ENCODE data around the gene TKT. TPM values are rescaled to one million over a fixed set of nuclear protein-coding genes. Genes with fewer than 3 reads are reported as not detected.

The TKT gene
- total and polyA plus RNA-seq, 2 of the 4 experiments (the other 2 are of a cell fraction) = 280 to 349 TPM

DNA sequence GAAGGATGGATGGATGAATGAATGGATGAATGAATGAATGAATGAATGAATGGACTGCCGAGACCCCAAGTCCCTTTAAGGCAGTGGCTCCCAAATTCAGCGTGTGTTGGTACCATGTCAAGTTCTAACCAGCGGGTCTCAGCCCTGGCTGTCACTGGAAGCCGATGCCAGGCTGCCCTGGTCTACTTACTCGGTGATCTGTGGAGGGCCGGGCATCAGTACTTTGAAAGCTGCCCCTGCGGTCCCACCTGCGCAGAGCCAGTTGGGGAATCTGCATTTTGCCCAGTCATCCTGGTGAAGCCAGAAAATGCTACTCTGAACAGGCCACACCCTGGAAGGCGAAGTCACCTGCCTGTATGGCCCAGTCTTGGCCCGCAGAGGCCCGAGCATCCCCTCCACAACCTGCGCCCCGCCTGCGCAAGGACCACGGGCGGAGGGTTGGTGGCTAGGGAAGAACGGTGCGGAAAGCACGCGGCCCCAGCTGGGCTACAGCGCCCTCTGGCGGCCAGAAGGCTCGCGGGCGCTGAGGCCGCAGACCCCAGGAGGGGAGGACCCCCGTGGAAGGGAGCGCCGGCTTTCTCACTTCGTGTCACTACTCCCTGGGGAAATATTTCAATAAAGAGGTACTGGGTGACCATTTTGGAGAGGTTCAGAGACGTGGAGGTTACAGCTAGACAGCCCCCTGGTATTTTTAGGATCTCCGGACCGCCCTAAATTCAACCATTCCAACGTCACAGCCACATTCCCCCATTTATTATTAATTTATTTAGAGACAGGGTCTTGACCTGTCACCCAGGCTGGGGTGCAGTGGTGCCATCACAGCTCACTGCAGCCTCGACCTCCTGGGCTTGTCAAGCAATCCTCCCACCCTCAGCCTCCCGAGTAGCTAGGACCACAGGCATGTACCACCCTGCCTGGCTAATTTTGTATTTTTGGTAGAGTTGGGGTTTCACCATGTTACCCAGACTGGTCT is 59.9 kb downstream of the TKT start (continued):
- no peak for TF ChIP-seq CEBPB (IDR thresholded peaks at IDR 0.05; ENCODE audit: low read depth, low read length)
- 0 out of 2 replicates have a peak, but pooled peaks have one; percentile 15 for TF ChIP-seq BHLHE40 (IDR thresholded peaks at IDR 0.05; ENCODE audit: low read depth, low read length)
- no peak for TF ChIP-seq NFE2L2 (IDR thresholded peaks at IDR 0.05; ENCODE audit: low read depth, low read length)

DNA sequence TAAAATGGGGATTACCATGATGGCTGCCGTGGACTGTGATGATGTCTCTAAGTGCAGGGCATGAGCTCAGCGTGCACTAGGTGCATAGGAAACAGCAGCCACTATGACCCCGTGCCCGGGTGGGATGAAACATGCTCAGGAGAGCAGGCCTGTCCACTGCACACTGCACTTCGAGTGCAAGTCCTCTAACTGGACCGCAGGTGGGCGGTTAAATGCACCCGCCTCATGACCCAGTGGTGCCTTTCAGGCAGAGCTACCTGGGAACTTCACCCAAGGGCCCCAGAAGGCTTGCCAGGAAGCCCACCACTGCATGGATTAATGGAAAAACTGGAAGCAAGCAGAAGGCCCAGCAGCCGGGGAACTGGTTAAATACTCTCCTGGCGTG is 60.8 kb downstream of the TKT start:
- Histone ChIP-seq H3K27me3 (ENCODE audit: control insufficient read depth, insufficient read depth, low read length) (no peaks in the 10 kb centered on the region), H3K36me3 (ENCODE audit: control insufficient read depth, insufficient read depth, low read length) (peaks cover 3% of the 10 kb centered on the region; the same call in 1 of the 2 replicates), H3K14ac (replicated peaks; ENCODE audit: low read depth, low read length) (no peak overlapping the region), H4K20me1 (ENCODE audit: insufficient read depth, low read length) (no peaks in the 10 kb centered on the region), H2BK5ac (ENCODE audit: low read depth, low read length, poor library complexity, severe bottlenecking) (no peak overlapping the region), H3K18ac (ENCODE audit: low read depth, low read length) (no peak overlapping the region), H3K9ac (ENCODE audit: low read depth, low read length) (no peak overlapping the region), H2BK120ac (ENCODE audit: low read depth, low read length) (no peak overlapping the region), H4K8ac (ENCODE audit: low read depth in 2 of 2, low read length in 2 of 2) (no peak overlapping the region), H2BK15ac (ENCODE audit: low read depth, low read length) (no peak overlapping the region), H3K79me1 (ENCODE audit: low read depth in 1 of 2, low read length in 2 of 2) (no peaks in the 10 kb centered on the region), H3K4me2 (ENCODE audit: low read depth, low read length) (no peak overlapping the region), H3K56ac (ENCODE audit: extremely low read depth, insufficient read depth, low read length) (no peak overlapping the region), H3K9me1 (ENCODE audit: insufficient read depth, low read length) (peaks cover 8% of the 10 kb centered on the region; the same call in 1 of the 2 replicates), H3K9me3 (ENCODE audit: control insufficient read depth, insufficient read depth, low read length) (no peaks in the 10 kb centered on the region), H3K27ac (ENCODE audit: insufficient read depth, low read length) (no peak overlapping the region), H2BK20ac (ENCODE audit: low read depth, low read length) (no peak overlapping the region), H3K23ac (ENCODE audit: low read depth, low read length) (no peak overlapping the region), H4K91ac (ENCODE audit: insufficient read depth, low read depth, low read length) (no peak overlapping the region), H2AK5ac (ENCODE audit: low read depth, low read length) (no peak overlapping the region), H3K4me1 (ENCODE audit: control insufficient read depth, insufficient read depth, low read length) (peaks cover 16% of the 10 kb centered on the region), H2AK9ac (replicated peaks; ENCODE audit: low read depth, low read length, poor library complexity) (no peak overlapping the region), H2AFZ (replicated peaks; ENCODE audit: low read length, poor library complexity) (no peak overlapping the region), H3K4ac (ENCODE audit: low read depth, low read length) (no peak overlapping the region), H4K5ac (ENCODE audit: low read depth, low read length) (no peak overlapping the region), H3K4me3 (ENCODE audit: insufficient read depth, low read depth, low read length) (no peak overlapping the region)
- ATAC-seq (ENCODE audit: low read depth) = no peak
- 95% methylated on average over 9 of the region's 10 CpGs; no CpG with 5 or more reads in 1 of the 2 experiments for WGBS, 2 experiments (ENCODE audit: extremely low coverage in 2 of 2, insufficient read length in 1 of 2)
- dilution Hi-C loops (cut with HindIII; ENCODE audit: low sequenced_read_pairs, unreplicated experiment) (no loop called here), intact Hi-C loops (cut with micrococcal nuclease) (no loop called here), in situ Hi-C loops (cut with MboI; ENCODE audit: low sequenced_read_pairs) (no loop called here)
- CTCF ChIA-PET = interaction anchor here (0.6 to 1.6 kb wide), 3 partner anchors 18 to 83 kb away, joined by 3 to 6 read pairs (median 3); no protein-coding TSS in a partner anchor
- no TSS peak for BruUV-seq (replicated peaks)
- no peak for DNase-seq
- POLR2A ChIA-PET (ENCODE audit: unreplicated experiment) = no interaction called here
- TF ChIP-seq MXI1 (IDR thresholded peaks at IDR 0.05; ENCODE audit: borderline replicate concordance, low read depth, low read length) = no peak
- TF ChIP-seq FOS (IDR thresholded peaks at IDR 0.05; ENCODE audit: low read depth, low read length) = no peak
- TF ChIP-seq SMC3 (IDR thresholded peaks at IDR 0.05; ENCODE audit: low read depth, low read length) = no peak
- TF ChIP-seq, protein P1, sequence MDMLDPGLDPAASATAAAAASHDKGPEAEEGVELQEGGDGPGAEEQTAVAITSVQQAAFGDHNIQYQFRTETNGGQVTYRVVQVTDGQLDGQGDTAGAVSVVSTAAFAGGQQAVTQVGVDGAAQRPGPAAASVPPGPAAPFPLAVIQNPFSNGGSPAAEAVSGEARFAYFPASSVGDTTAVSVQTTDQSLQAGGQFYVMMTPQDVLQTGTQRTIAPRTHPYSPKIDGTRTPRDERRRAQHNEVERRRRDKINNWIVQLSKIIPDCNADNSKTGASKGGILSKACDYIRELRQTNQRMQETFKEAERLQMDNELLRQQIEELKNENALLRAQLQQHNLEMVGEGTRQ (IDR thresholded peaks at IDR 0.05; ENCODE audit: low read depth, low read length) = no peak
- no peak for TF ChIP-seq RCOR1 (IDR thresholded peaks at IDR 0.05; ENCODE audit: insufficient replicate concordance, low read length)
- no peak for TF ChIP-seq MAFK (IDR thresholded peaks at IDR 0.05; ENCODE audit: low read depth, low read length)
- TF ChIP-seq, protein P2, sequence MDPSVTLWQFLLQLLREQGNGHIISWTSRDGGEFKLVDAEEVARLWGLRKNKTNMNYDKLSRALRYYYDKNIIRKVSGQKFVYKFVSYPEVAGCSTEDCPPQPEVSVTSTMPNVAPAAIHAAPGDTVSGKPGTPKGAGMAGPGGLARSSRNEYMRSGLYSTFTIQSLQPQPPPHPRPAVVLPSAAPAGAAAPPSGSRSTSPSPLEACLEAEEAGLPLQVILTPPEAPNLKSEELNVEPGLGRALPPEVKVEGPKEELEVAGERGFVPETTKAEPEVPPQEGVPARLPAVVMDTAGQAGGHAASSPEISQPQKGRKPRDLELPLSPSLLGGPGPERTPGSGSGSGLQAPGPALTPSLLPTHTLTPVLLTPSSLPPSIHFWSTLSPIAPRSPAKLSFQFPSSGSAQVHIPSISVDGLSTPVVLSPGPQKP (IDR thresholded peaks at IDR 0.05; ENCODE audit: borderline replicate concordance, low read depth, low read length) = no peak
- TF ChIP-seq, protein P3, sequence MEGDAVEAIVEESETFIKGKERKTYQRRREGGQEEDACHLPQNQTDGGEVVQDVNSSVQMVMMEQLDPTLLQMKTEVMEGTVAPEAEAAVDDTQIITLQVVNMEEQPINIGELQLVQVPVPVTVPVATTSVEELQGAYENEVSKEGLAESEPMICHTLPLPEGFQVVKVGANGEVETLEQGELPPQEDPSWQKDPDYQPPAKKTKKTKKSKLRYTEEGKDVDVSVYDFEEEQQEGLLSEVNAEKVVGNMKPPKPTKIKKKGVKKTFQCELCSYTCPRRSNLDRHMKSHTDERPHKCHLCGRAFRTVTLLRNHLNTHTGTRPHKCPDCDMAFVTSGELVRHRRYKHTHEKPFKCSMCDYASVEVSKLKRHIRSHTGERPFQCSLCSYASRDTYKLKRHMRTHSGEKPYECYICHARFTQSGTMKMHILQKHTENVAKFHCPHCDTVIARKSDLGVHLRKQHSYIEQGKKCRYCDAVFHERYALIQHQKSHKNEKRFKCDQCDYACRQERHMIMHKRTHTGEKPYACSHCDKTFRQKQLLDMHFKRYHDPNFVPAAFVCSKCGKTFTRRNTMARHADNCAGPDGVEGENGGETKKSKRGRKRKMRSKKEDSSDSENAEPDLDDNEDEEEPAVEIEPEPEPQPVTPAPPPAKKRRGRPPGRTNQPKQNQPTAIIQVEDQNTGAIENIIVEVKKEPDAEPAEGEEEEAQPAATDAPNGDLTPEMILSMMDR (conservative IDR thresholded peaks at IDR 0.05; ENCODE audit: low read depth, low read length) = no peak
- no peak for TF ChIP-seq POLR2A (IDR thresholded peaks at IDR 0.05; ENCODE audit: low read depth, low read length)

Data from IMR-90 (cell line).